Lung (tissue), 12 donors: ENCODE measurements around the gene OBP2B. TPM values are rescaled to one million over a fixed set of nuclear protein-coding genes. Genes with fewer than 3 reads are reported as not detected.

Source experiments
- ATAC-seq: fragments of 200-7000 bp; cut with Tn5 transposase; one replicate; pipeline ENCODE4 v1.9.1; 2020; ENCODE audit warnings: moderate number of reproducible peaks; ENCODE audit not compliant: insufficient read depth, low FRiP score
- DNase-seq, 3 donors: peaks; one replicate each; pipeline ENCODE4 v3.0.0-alpha.2; 2013 to 2017
- H3K27ac ChIP-seq, 2 donors: one replicate each; pipeline ENCODE4 v1.5.1; 2013; ENCODE audit warnings: mild to moderate bottlenecking in 2 of 2, moderate library complexity in 2 of 2, control low read depth in 1 of 2, inconsistent platforms in 1 of 2, low read depth in 1 of 2, low read length in 1 of 2
- H3K27me3 ChIP-seq, 3 donors: one replicate each; pipeline ENCODE4 v1.5.1; 2013; ENCODE audit warnings: low read length in 2 of 3; ENCODE audit not compliant: control insufficient read depth in 3 of 3, insufficient read depth in 3 of 3
- H3K36me3 ChIP-seq, 4 donors: one replicate each; pipeline ENCODE4 v1.5.1; 2013; ENCODE audit warnings: low read length in 4 of 4, mild to moderate bottlenecking in 1 of 4, moderate library complexity in 1 of 4; ENCODE audit not compliant: control insufficient read depth in 4 of 4, insufficient read depth in 4 of 4
- H3K4me1 ChIP-seq, 5 donors: one replicate each; pipeline ENCODE4 v1.5.1; 2013; ENCODE audit warnings: low read length in 5 of 5, mild to moderate bottlenecking in 2 of 5, moderate library complexity in 1 of 5; ENCODE audit not compliant: control insufficient read depth in 5 of 5, insufficient read depth in 5 of 5
- H3K4me3 ChIP-seq: one replicate; pipeline ENCODE4 v1.5.1; 2013; ENCODE audit warnings: mild to moderate bottlenecking, control low read depth, moderate library complexity
- H3K9ac ChIP-seq, 2 donors: one replicate each; pipeline ENCODE4 v1.5.1; 2013; ENCODE audit warnings: low read length in 2 of 2, control low read depth in 1 of 2; ENCODE audit not compliant: insufficient read depth in 1 of 2
- H3K9me3 ChIP-seq, 4 donors: one replicate each; pipeline ENCODE4 v1.5.1; 2013; ENCODE audit warnings: low read length in 3 of 4, mild to moderate bottlenecking in 1 of 4, moderate library complexity in 1 of 4; ENCODE audit not compliant: control insufficient read depth in 4 of 4, insufficient read depth in 3 of 4
- CTCF ChIP-seq: IDR thresholded peaks from 2 replicates; pipeline ENCODE4 v1.5.1; 2012; ENCODE audit warnings: mild to moderate bottlenecking; ENCODE audit errors: control extremely low read depth, extremely low read depth
- WGBS, 2 donors: extraction: QIAGEN DNeasy Blood & Tissue Kit; methylation state at CpG; one replicate each; pipeline ENCODE4 v1.1.7; 2013; 5-methylcytosine and 5-hydroxymethylcytosine counted together
- polyA plus RNA-seq, 2 donors: library from polyadenylated mRNA; stranded (reverse); fragments of 200-250 nt; gene quantifications; one replicate each; pipeline ENCODE4 v1.2.1, GENCODE V29; 2013
- total RNA-seq, 2 donors: library from RNA; depleted of rRNA in 1 of 2; stranded (reverse); fragments of >200 nt in 1 of 2; gene quantifications; one replicate each; pipeline ENCODE4 v1.2.1, GENCODE V29; 2014 to 2021
- donor health status: control.
- donor health status: control.
- donor health status: Bipolar disorder and iron deficiency.
- donor health status: healthy.
- donor health status: DM: yes; HTN: yes; CAD: no.

The OBP2B gene
- total and polyA plus RNA-seq, 4 donors, result not detected

- Histone ChIP-seq H3K9ac (no peak overlapping the region), H3K4me1 (no peaks in the 10 kb centered on the region), H3K27me3 (peaks cover 0 to 11% (median 3%) of the 10 kb centered on the region in 3 donors), H3K36me3 (no peaks in the 10 kb centered on the region), H3K9me3 (peaks cover 0 to 2% (median 0%) of the 10 kb centered on the region in 4 donors), H3K27ac (no peak overlapping the region), H3K4me3 (no peak overlapping the region)
- WGBS, 2 donors, result 82 to 92% methylated on average over 14 of the region's 14 CpGs
- ATAC-seq (no peak), DNase-seq (no peak)
- TF ChIP-seq CTCF, result no peak
Measured at GRCh38 chr9:133202688-133203453, 6.2 kb downstream of the OBP2B start.

- TF ChIP-seq CTCF, result no peak
- Histone ChIP-seq H3K4me3 (no peak overlapping the region), H3K36me3 (no peaks in the 10 kb centered on the region), H3K4me1 (no peaks in the 10 kb centered on the region), H3K9me3 (peaks cover 0 to 2% (median 0%) of the 10 kb centered on the region in 4 donors), H3K27ac (no peak overlapping the region), H3K9ac (no peak overlapping the region), H3K27me3 (peaks cover 0 to 11% (median 3%) of the 10 kb centered on the region in 3 donors)
- DNase-seq (no peak), ATAC-seq (no peak)
- WGBS, 2 donors, result 84 to 87% methylated on average over 11 of the region's 11 CpGs
Measured at GRCh38 chr9:133202145-133202513, 6.9 kb downstream of the OBP2B start.

GRCh38 chr9:133201424-133202144, 7.5 kb downstream of the OBP2B start:
- no peak for TF ChIP-seq CTCF
- no peak for ATAC-seq
- WGBS, 2 donors, result 82 to 87% methylated on average over 13 of the region's 13 CpGs
- H3K27ac ChIP-seq, result no peak overlapping the region
- H3K4me3 ChIP-seq, result no peak overlapping the region
- H3K27me3 ChIP-seq, result peaks cover 0 to 11% (median 3%) of the 10 kb centered on the region in 3 donors
- H3K9me3 ChIP-seq, result peaks cover 0 to 2% (median 0%) of the 10 kb centered on the region in 4 donors
- DNase-seq, result no peak
- no peaks in the 10 kb centered on the region for H3K4me1 ChIP-seq
- H3K36me3 ChIP-seq, result no peaks in the 10 kb centered on the region
- no peak overlapping the region for H3K9ac ChIP-seq
